ENCODE data around the gene UBE2G1. TPM values are rescaled to one million over a fixed set of nuclear protein-coding genes. Genes with fewer than 3 reads are reported as not detected.
A peak's percentile ranks its signal among the peaks of the same experiment; 100 is the strongest.

UBE2G1 gene
- total and polyA plus RNA-seq, 2 of the 13 experiments (the other 11 are each of a cell fraction or from before 2014, with no cell fraction given) = 27.9 to 42.6 TPM

DNA sequence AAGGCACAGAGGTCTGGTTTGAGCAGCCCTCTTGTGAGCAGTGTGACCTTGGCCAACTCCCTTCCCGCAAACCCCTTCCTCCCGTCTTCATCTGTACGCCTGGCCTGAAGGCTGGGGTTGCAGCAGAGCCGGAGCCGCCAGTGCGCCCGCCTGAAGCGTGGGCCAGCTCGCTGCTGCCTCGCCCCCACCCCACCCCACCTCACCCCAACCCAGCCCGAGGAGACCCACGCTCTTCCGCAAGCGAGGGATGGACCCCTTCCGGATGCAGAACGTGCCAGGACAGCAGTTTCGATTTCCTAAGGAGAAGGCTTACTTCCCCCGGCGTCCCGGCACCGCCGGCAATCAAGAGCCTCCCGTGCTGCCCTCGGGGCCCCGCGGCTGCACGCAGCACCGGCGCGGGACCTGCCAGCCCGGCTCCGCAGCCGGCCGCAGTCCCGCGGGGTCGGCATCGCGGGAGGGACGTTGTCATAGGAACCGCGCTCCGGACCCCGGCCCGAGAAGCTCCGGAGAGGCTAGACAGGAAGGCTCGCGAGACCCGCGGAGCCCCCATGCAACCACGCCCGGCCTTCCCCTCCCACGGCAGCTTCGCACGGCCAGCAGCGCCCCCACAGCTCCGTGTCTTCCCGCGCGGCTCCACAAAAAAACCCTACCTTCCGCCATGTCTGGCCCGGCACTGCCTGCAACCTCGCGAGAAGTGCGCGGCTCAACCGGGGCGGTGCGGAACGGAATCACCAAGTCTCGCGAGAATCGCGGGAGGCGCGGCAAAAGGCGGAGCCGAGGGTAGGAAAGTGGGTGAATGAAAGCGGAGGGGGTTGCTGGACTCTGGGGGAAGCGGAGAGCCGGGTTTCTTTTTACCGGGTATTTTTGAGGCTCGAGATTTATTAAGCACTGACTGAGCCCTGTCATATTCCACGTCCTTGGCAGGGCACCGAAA is 102.9 kb downstream of the UBE2G1 start, which contains the start of gene ANKFY1 (continued):
- TF ChIP-seq, protein P1, sequence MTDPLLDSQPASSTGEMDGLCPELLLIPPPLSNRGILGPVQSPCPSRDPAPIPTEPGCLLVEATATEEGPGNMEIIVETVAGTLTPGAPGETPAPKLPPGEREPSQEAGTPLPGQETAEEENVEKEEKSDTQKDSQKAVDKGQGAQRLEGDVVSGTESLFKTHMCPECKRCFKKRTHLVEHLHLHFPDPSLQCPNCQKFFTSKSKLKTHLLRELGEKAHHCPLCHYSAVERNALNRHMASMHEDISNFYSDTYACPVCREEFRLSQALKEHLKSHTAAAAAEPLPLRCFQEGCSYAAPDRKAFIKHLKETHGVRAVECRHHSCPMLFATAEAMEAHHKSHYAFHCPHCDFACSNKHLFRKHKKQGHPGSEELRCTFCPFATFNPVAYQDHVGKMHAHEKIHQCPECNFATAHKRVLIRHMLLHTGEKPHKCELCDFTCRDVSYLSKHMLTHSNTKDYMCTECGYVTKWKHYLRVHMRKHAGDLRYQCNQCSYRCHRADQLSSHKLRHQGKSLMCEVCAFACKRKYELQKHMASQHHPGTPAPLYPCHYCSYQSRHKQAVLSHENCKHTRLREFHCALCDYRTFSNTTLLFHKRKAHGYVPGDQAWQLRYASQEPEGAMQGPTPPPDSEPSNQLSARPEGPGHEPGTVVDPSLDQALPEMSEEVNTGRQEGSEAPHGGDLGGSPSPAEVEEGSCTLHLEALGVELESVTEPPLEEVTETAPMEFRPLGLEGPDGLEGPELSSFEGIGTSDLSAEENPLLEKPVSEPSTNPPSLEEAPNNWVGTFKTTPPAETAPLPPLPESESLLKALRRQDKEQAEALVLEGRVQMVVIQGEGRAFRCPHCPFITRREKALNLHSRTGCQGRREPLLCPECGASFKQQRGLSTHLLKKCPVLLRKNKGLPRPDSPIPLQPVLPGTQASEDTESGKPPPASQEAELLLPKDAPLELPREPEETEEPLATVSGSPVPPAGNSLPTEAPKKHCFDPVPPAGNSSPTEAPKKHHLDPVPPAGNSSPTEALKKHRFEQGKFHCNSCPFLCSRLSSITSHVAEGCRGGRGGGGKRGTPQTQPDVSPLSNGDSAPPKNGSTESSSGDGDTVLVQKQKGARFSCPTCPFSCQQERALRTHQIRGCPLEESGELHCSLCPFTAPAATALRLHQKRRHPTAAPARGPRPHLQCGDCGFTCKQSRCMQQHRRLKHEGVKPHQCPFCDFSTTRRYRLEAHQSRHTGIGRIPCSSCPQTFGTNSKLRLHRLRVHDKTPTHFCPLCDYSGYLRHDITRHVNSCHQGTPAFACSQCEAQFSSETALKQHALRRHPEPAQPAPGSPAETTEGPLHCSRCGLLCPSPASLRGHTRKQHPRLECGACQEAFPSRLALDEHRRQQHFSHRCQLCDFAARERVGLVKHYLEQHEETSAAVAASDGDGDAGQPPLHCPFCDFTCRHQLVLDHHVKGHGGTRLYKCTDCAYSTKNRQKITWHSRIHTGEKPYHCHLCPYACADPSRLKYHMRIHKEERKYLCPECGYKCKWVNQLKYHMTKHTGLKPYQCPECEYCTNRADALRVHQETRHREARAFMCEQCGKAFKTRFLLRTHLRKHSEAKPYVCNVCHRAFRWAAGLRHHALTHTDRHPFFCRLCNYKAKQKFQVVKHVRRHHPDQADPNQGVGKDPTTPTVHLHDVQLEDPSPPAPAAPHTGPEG (CRISPR knock-in tag; IDR thresholded peaks at IDR 0.05) = peak; percentile 6; the same call in 1 of the 2 replicates
- TF ChIP-seq SMC3 (IDR thresholded peaks at IDR 0.05; ENCODE audit: low read length) (no peak), ZNF569 (CRISPR knock-in tag; IDR thresholded peaks at IDR 0.05; ENCODE audit: borderline replicate concordance) (no peak), SP140L (CRISPR knock-in tag; IDR thresholded peaks at IDR 0.05; ENCODE audit: borderline replicate concordance) (no peak), KAT7 (CRISPR knock-in tag; IDR thresholded peaks at IDR 0.05; ENCODE audit: borderline replicate concordance) (peak; percentile 82), ZNF343 (CRISPR knock-in tag; IDR thresholded peaks at IDR 0.05) (peak; percentile 63; the same call in 1 of the 2 replicates), PHF8 (CRISPR knock-in tag; IDR thresholded peaks at IDR 0.05) (peak; percentile 81), ZNF292 (CRISPR knock-in tag; IDR thresholded peaks at IDR 0.05; ENCODE audit: borderline replicate concordance, low read depth) (no peak), ZSCAN20 (CRISPR knock-in tag; IDR thresholded peaks at IDR 0.05; ENCODE audit: borderline replicate concordance) (no peak; the same call in 1 of the 2 replicates), ZSCAN12 (CRISPR knock-in tag; IDR thresholded peaks at IDR 0.05) (no peak), ZNF781 (CRISPR knock-in tag; IDR thresholded peaks at IDR 0.05; ENCODE audit: borderline replicate concordance, not compliant biosample characterization) (no peak), HES4 (CRISPR knock-in tag; IDR thresholded peaks at IDR 0.05; ENCODE audit: borderline replicate concordance) (peak; percentile 54), RFX1 (IDR thresholded peaks at IDR 0.05) (peak; percentile 87), ZFAT (CRISPR knock-in tag; conservative IDR thresholded peaks at IDR 0.05) (no peak)
- TF ChIP-seq, protein P2, sequence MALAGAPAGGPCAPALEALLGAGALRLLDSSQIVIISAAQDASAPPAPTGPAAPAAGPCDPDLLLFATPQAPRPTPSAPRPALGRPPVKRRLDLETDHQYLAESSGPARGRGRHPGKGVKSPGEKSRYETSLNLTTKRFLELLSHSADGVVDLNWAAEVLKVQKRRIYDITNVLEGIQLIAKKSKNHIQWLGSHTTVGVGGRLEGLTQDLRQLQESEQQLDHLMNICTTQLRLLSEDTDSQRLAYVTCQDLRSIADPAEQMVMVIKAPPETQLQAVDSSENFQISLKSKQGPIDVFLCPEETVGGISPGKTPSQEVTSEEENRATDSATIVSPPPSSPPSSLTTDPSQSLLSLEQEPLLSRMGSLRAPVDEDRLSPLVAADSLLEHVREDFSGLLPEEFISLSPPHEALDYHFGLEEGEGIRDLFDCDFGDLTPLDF (CRISPR knock-in tag; IDR thresholded peaks at IDR 0.05) = peak; percentile 83
- TF ChIP-seq, protein P3, sequence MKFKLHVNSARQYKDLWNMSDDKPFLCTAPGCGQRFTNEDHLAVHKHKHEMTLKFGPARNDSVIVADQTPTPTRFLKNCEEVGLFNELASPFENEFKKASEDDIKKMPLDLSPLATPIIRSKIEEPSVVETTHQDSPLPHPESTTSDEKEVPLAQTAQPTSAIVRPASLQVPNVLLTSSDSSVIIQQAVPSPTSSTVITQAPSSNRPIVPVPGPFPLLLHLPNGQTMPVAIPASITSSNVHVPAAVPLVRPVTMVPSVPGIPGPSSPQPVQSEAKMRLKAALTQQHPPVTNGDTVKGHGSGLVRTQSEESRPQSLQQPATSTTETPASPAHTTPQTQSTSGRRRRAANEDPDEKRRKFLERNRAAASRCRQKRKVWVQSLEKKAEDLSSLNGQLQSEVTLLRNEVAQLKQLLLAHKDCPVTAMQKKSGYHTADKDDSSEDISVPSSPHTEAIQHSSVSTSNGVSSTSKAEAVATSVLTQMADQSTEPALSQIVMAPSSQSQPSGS (CRISPR knock-in tag; IDR thresholded peaks at IDR 0.05) = peak; percentile 61; the same call in 1 of the 2 replicates
- TF ChIP-seq, protein P4, sequence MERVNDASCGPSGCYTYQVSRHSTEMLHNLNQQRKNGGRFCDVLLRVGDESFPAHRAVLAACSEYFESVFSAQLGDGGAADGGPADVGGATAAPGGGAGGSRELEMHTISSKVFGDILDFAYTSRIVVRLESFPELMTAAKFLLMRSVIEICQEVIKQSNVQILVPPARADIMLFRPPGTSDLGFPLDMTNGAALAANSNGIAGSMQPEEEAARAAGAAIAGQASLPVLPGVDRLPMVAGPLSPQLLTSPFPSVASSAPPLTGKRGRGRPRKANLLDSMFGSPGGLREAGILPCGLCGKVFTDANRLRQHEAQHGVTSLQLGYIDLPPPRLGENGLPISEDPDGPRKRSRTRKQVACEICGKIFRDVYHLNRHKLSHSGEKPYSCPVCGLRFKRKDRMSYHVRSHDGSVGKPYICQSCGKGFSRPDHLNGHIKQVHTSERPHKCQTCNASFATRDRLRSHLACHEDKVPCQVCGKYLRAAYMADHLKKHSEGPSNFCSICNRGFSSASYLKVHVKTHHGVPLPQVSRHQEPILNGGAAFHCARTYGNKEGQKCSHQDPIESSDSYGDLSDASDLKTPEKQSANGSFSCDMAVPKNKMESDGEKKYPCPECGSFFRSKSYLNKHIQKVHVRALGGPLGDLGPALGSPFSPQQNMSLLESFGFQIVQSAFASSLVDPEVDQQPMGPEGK (CRISPR knock-in tag; IDR thresholded peaks at IDR 0.05) = peak; percentile 28; the same call in 1 of the 2 replicates

Measured in HepG2 (cell line).